BJ (cell line): ENCODE results near the gene GALR1. TPM values are rescaled to one million over a fixed set of nuclear protein-coding genes. Genes with fewer than 3 reads are reported as not detected.

Source experiments
- CTCF ChIA-PET: fragments of 350-600 bp; formaldehyde crosslinking; extraction: SDS; loops from one replicate; lab custom pipeline; 2021; ENCODE audit warnings: antibody characterized with exemption, inconsistent platforms; lab: Yijun Ruan, JAX
- POLR2A ChIA-PET: fragments of 300-600 bp; sonication (Branson Sonifier 250); formaldehyde crosslinking; extraction: SDS; loops from one replicate; lab custom pipeline; 2021; ENCODE audit warnings: antibody characterized with exemption; lab: Charles Lee
- DNase-seq: peaks from one replicate; pipeline ENCODE4 v3.0.0-alpha.2; 2011; ENCODE audit warnings: low read depth
- H3K27me3 ChIP-seq: 2 replicates; pipeline ENCODE4 v1.6.0; 2011; ENCODE audit warnings: low read length; ENCODE audit not compliant: control insufficient read depth, insufficient read depth
- H3K36me3 ChIP-seq: 2 replicates; pipeline ENCODE4 v1.5.1; 2011; ENCODE audit warnings: low read length; ENCODE audit not compliant: control insufficient read depth, insufficient read depth
- H3K4me3 ChIP-seq: 2 replicates; pipeline ENCODE4 v1.5.1; 2011; ENCODE audit warnings: low read depth, mild to moderate bottlenecking, control low read depth, low read length
- CTCF ChIP-seq: IDR thresholded peaks from 2 replicates; pipeline ENCODE4 v1.5.1; 2011; ENCODE audit warnings: low read depth, mild to moderate bottlenecking, control low read depth, inconsistent platforms, low read length, moderate library complexity; ENCODE audit not compliant: insufficient read depth
- polyA minus RNA-seq: library from RNA; depleted of rRNA, polyadenylated mRNA; stranded (reverse); fragments of >200 nt; gene quantifications from 2 replicates; pipeline ENCODE4 v1.2.3, GENCODE V29; 2011; rRNA and poly(A)+ RNA removed
- polyA plus RNA-seq: library from polyadenylated mRNA; depleted of rRNA; stranded (reverse); fragments of >200 nt; gene quantifications from 2 replicates; pipeline ENCODE4 v1.2.3, GENCODE V29; 2011; rRNA removed

The GALR1 gene
- polyA plus RNA-seq, result not detected in 2 replicates
- polyA minus RNA-seq, result not detected in 2 replicates

- Histone ChIP-seq H3K4me3 (no peak within 1 kb of the TSS), H3K27me3 (peaks cover 16% of the 10 kb centered on the region), H3K36me3 (no peaks in the 10 kb centered on the region)
- no peak for TF ChIP-seq CTCF
- CTCF ChIA-PET, result no interaction called here
- no peak for DNase-seq
- POLR2A ChIA-PET, result no interaction called here
These were observed at the start of gene GALR1 for GRCh38 chr18:77249569-77250500. GALR1 (plus strand) TSS chr18:77249848; CDS start chr18:77250549, 701 bp downstream.

DNA sequence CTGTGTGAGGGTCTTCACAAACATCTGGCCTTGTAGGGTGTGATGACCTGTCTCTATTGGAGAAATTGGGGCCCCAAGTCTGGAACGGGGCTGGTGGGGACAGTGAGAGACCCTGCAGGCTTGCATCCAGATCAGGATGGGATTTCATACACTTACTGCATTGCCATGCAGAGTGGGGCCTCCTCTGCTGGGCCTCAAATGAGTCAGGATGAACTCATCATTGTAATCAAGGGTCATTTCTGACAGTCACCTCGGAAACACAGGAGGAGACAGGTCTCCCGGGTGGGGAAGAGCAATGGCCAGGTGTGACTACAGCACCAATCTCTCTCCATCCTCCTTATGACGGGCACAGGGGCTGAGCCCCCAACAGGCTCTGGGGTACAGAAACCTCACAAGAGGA lies 48.1 kb upstream of the GALR1 start:
- TF ChIP-seq CTCF, result no peak
- no peak overlapping the region for H3K4me3 ChIP-seq
- H3K36me3 ChIP-seq, result no peaks in the 10 kb centered on the region
- ChIA-PET CTCF (interaction anchor here (1.0 to 3.9 kb wide), 2 partner anchors 9 to 11 kb away, joined by 3 to 17 read pairs; no protein-coding TSS in a partner anchor), POLR2A (no interaction called here)
- peaks cover 5% of the 10 kb centered on the region for H3K27me3 ChIP-seq
- no peak for DNase-seq

DNA sequence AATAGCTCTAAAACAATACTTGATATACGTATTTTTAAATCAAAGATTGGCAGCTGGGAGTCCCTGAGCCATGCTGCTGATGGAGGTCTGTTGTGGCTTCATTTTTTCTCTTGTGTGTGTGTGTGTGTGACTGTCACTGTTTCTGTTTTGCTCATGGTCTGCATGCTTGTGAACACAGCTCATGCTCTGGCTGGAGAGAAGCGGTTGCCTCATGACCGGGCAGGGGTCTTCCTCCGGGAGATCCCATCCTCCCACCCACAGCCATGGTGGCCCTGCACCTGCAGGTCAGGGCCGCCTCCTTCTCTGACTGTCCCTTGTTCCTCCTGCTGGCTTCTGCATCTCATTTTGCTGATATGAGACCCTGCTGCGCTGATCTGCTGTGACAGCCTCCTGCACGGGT lies 47.3 kb upstream of the GALR1 start:
- ChIA-PET POLR2A (no interaction called here), CTCF (interaction anchor here (1.0 to 3.9 kb wide), 2 partner anchors 8 to 10 kb away, joined by 3 to 17 read pairs; no protein-coding TSS in a partner anchor)
- Histone ChIP-seq H3K27me3 (peaks cover 5% of the 10 kb centered on the region), H3K36me3 (no peaks in the 10 kb centered on the region), H3K4me3 (no peak overlapping the region)
- DNase-seq, result no peak
- no peak for TF ChIP-seq CTCF

DNA sequence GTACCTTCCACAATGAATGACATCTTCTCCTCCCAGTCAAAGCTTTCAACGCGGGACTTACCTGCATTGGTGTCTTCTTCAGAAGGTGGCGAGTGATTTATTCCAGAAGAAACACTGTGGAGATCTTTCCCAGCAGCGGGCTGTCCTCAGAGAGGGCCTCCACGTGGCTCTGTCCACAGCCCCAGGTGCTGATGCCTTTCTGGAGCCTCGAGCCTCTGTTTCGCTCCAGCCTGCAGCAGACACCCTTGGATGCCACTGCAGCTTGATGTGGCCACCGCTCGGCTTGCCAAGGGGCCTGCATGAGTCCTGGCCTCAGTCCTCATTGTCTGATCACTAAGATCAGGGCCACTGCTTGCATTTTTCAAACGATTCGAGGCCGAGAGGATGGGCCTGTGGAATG lies 46.6 kb upstream of the GALR1 start:
- DNase-seq, result no peak
- no peak overlapping the region for H3K4me3 ChIP-seq
- CTCF ChIA-PET, result interaction anchor here (3.9 kb wide), 1 partner anchor 9 kb away, joined by 17 read pairs; no protein-coding TSS in a partner anchor
- POLR2A ChIA-PET, result no interaction called here
- H3K27me3 ChIP-seq, result peaks cover 5% of the 10 kb centered on the region
- H3K36me3 ChIP-seq, result no peaks in the 10 kb centered on the region
- no peak for TF ChIP-seq CTCF

- POLR2A ChIA-PET, result no interaction called here
- H3K4me3 ChIP-seq, result no peak overlapping the region
- CTCF ChIA-PET, result interaction anchor here (3.9 kb wide), 1 partner anchor 8 kb away, joined by 17 read pairs; no protein-coding TSS in a partner anchor
- H3K27me3 ChIP-seq, result peaks cover 5% of the 10 kb centered on the region
- DNase-seq, result no peak
- H3K36me3 ChIP-seq, result no peaks in the 10 kb centered on the region
- no peak for TF ChIP-seq CTCF
These were observed 45.8 kb upstream of the GALR1 start for GRCh38 chr18:77203851-77204250.
